IMR-90 (cell line): ENCODE measurements around the gene TSPEAR. TPM values are rescaled to one million over a fixed set of nuclear protein-coding genes. Genes with fewer than 3 reads are reported as not detected.

Experiments
- ATAC-seq: fragments of 200-7000 bp; cut with Tn5 transposase; 2 replicates; pipeline ENCODE4 v1.9.1; 2020; ENCODE audit warnings: low read depth, mild to moderate bottlenecking, moderate library complexity
- BruUV-seq: library from RNA; stranded (reverse); fragments of 400-500 nt; replicated peaks from 2 replicates; lab custom pipeline; 2021; lab: Mats Ljungman, UMichigan
- CTCF ChIA-PET: fragments of 300-600 bp; formaldehyde crosslinking; extraction: SDS; loops from one replicate; lab custom pipeline; 2021; ENCODE audit warnings: antibody characterized with exemption; lab: Yijun Ruan, JAX
- POLR2A ChIA-PET: fragments of 300-600 bp; sonication (Branson Sonifier 250); formaldehyde crosslinking; loops from one replicate; lab custom pipeline; 2022; ENCODE audit warnings: antibody characterized with exemption; ENCODE audit not compliant: unreplicated experiment; lab: Charles Lee
- DNase-seq: peaks from one replicate; pipeline ENCODE4 v3.0.0; 2013
- H2AFZ ChIP-seq: replicated peaks from 2 replicates; pipeline ENCODE3; 2013; ENCODE audit warnings: low read length, mild to moderate bottlenecking; ENCODE audit not compliant: poor library complexity
- H2AK5ac ChIP-seq: 2 replicates; pipeline ENCODE4 v1.6.1; 2013; ENCODE audit warnings: low read depth, low read length, inconsistent platforms
- H2AK9ac ChIP-seq: replicated peaks from 2 replicates; pipeline ENCODE3; 2013; ENCODE audit warnings: mild to moderate bottlenecking, low read depth, low read length, moderate library complexity; ENCODE audit not compliant: poor library complexity
- H2BK120ac ChIP-seq: 2 replicates; pipeline ENCODE4 v1.6.1; 2013; ENCODE audit warnings: low read depth, low read length, inconsistent platforms
- H2BK15ac ChIP-seq: 3 replicates; pipeline ENCODE4 v1.6.1; 2013; ENCODE audit warnings: low read depth, low read length, inconsistent platforms
- H2BK20ac ChIP-seq: 2 replicates; pipeline ENCODE4 v1.6.1; 2013; ENCODE audit warnings: low read depth, mild to moderate bottlenecking, inconsistent platforms, low read length, moderate library complexity
- H2BK5ac ChIP-seq: 2 replicates; pipeline ENCODE4 v1.6.1; 2013; ENCODE audit warnings: mild to moderate bottlenecking, low read depth, low read length, inconsistent platforms; ENCODE audit not compliant: poor library complexity, severe bottlenecking
- H3K14ac ChIP-seq: replicated peaks from 2 replicates; pipeline ENCODE4 v1.6.1; 2013; ENCODE audit warnings: low read depth, low read length, inconsistent platforms
- H3K18ac ChIP-seq: 2 replicates; pipeline ENCODE4 v1.6.1; 2013; ENCODE audit warnings: low read depth, low read length, control low read depth
- H3K23ac ChIP-seq: 2 replicates; pipeline ENCODE4 v1.6.1; 2013; ENCODE audit warnings: low read depth, low read length, inconsistent platforms
- H3K27ac ChIP-seq: 2 replicates; pipeline ENCODE4 v1.5.1; 2013; ENCODE audit warnings: mild to moderate bottlenecking, control low read depth, low read length; ENCODE audit not compliant: insufficient read depth
- H3K27me3 ChIP-seq: 2 replicates; pipeline ENCODE4 v1.6.1; 2013; ENCODE audit warnings: low read length; ENCODE audit not compliant: control insufficient read depth, insufficient read depth
- H3K36me3 ChIP-seq: 2 replicates; pipeline ENCODE4 v1.6.1; 2013; ENCODE audit warnings: low read length, mixed read lengths; ENCODE audit not compliant: control insufficient read depth, insufficient read depth
- H3K4ac ChIP-seq: 2 replicates; pipeline ENCODE4 v1.6.1; 2013; ENCODE audit warnings: low read depth, low read length, inconsistent platforms
- H3K4me1 ChIP-seq: 2 replicates; pipeline ENCODE4 v1.6.1; 2013; ENCODE audit warnings: low read length, mixed read lengths; ENCODE audit not compliant: control insufficient read depth, insufficient read depth
- H3K4me2 ChIP-seq: 2 replicates; pipeline ENCODE4 v1.6.1; 2013; ENCODE audit warnings: low read depth, mild to moderate bottlenecking, control low read depth, low read length, moderate library complexity
- H3K4me3 ChIP-seq: 2 replicates; pipeline ENCODE4 v1.5.1; 2013; ENCODE audit warnings: low read depth, mild to moderate bottlenecking, control low read depth, low read length, moderate library complexity; ENCODE audit not compliant: insufficient read depth
- H3K56ac ChIP-seq: 2 replicates; pipeline ENCODE4 v1.6.1; 2013; ENCODE audit warnings: low read length, inconsistent platforms; ENCODE audit not compliant: insufficient read depth; ENCODE audit errors: extremely low read depth
- H3K79me1 ChIP-seq, 2 experiments: 2 replicates each; pipeline ENCODE4 v1.6.1; 2013; ENCODE audit warnings: low read length in 2 of 2, inconsistent platforms in 1 of 2, low read depth in 1 of 2
- H3K9ac ChIP-seq: 2 replicates; pipeline ENCODE4 v1.6.1; 2013; ENCODE audit warnings: low read depth, low read length, control low read depth
- H3K9me1 ChIP-seq: 2 replicates; pipeline ENCODE4 v1.6.1; 2013; ENCODE audit warnings: low read length, inconsistent platforms; ENCODE audit not compliant: insufficient read depth
- H3K9me3 ChIP-seq: 2 replicates; pipeline ENCODE4 v1.6.1; 2013; ENCODE audit warnings: low read length; ENCODE audit not compliant: control insufficient read depth, insufficient read depth
- H4K20me1 ChIP-seq: 2 replicates; pipeline ENCODE4 v1.6.1; 2013; ENCODE audit warnings: low read length, inconsistent platforms; ENCODE audit not compliant: insufficient read depth
- H4K5ac ChIP-seq: 2 replicates; pipeline ENCODE4 v1.6.1; 2013; ENCODE audit warnings: mild to moderate bottlenecking, low read depth, low read length, control low read depth
- H4K8ac ChIP-seq, 2 experiments: 2 replicates each; pipeline ENCODE4 v1.6.1; 2013; ENCODE audit warnings: low read depth in 2 of 2, low read length in 2 of 2, control low read depth in 1 of 2, inconsistent platforms in 1 of 2
- H4K91ac ChIP-seq: 2 replicates; pipeline ENCODE4 v1.6.1; 2013; ENCODE audit warnings: low read depth, low read length, inconsistent platforms; ENCODE audit not compliant: insufficient read depth
- RCOR1 ChIP-seq: IDR thresholded peaks from 2 replicates; pipeline ENCODE4 v1.6.1; 2012; ENCODE audit warnings: mild to moderate bottlenecking, low read length, improper control_type of control experiment; ENCODE audit not compliant: insufficient replicate concordance
- USF2 ChIP-seq: fragments of 150-350 bp; IDR thresholded peaks from 2 replicates; pipeline ENCODE4 v1.6.1; 2017; ENCODE audit warnings: mild to moderate bottlenecking, antibody characterized with exemption, low read length, low read depth
- WGBS, 2 experiments: methylation state at CpG; one replicate each; pipeline versions ENCODE4 v1.1.5 to v1.1.7; 2013; ENCODE audit warnings: missing lambda C conversion rate in 2 of 2; ENCODE audit not compliant: insufficient read length in 1 of 2; ENCODE audit errors: extremely low coverage in 2 of 2; 5-methylcytosine and 5-hydroxymethylcytosine counted together
- dilution Hi-C: fragments of 300-500 bp; cut with HindIII; formaldehyde crosslinking; loops from one replicate; pipeline ENCODE4 v1.14.3; 2018; ENCODE audit warnings: low sequenced_read_pairs; ENCODE audit not compliant: unreplicated experiment
- in situ Hi-C: fragments of 300-500 bp; cut with MboI; formaldehyde crosslinking; loops from 3 replicates; pipeline ENCODE4 v1.14.3; 2019; ENCODE audit warnings: low sequenced_read_pairs, inconsistent platforms, mixed read lengths
- intact Hi-C: fragments of 100-400 bp; cut with micrococcal nuclease; formaldehyde crosslinking; loops from 2 replicates; pipeline ENCODE4 v1.10.0; 2022
- polyA plus RNA-seq, 3 experiments: library from polyadenylated mRNA; depleted of rRNA; stranded (reverse); fragments of >200 nt; gene quantifications; 2 replicates each; pipeline ENCODE4 v1.2.3, GENCODE V29; 2012; ENCODE audit warnings: low replicate concordance in 1 of 3
- total RNA-seq: library from RNA; depleted of rRNA; stranded (reverse); fragments of >200 nt; gene quantifications from 2 replicates; pipeline ENCODE4 v1.2.3, GENCODE V29; 2012

TSPEAR gene
- total and polyA plus RNA-seq, 2 of the 4 experiments (the other 2 are of a cell fraction) = not detected

GRCh38 chr21:44702111-44702972, 9.0 kb downstream of the TSPEAR start:
- Histone ChIP-seq H2AK9ac (no peak overlapping the region), H3K9ac (no peak overlapping the region), H4K91ac (no peak overlapping the region), H3K56ac (no peak overlapping the region), H2AFZ (no peak overlapping the region), H3K27me3 (peaks cover 70% of the 10 kb centered on the region), H2BK20ac (no peak overlapping the region), H4K5ac (no peak overlapping the region), H3K18ac (no peak overlapping the region), H3K14ac (no peak overlapping the region), H3K9me1 (no peaks in the 10 kb centered on the region), H3K4me1 (no peaks in the 10 kb centered on the region), H3K4me3 (no peak overlapping the region), H2BK120ac (no peak overlapping the region), H3K23ac (no peak overlapping the region), H3K4me2 (no peak overlapping the region), H3K27ac (no peak overlapping the region), H2BK5ac (no peak overlapping the region), H3K9me3 (peaks cover 6% of the 10 kb centered on the region; the same call in 1 of the 2 replicates), H3K4ac (no peak overlapping the region), H2BK15ac (no peak overlapping the region), H3K36me3 (no peaks in the 10 kb centered on the region), H4K20me1 (no peaks in the 10 kb centered on the region), H4K8ac (no peak overlapping the region), H3K79me1 (no peaks in the 10 kb centered on the region), H2AK5ac (no peak overlapping the region)
- dilution Hi-C loops (no loop called here), in situ Hi-C loops (no loop called here), intact Hi-C loops (no loop called here)
- WGBS, 2 experiments = 83% methylated on average over 1 of the region's 22 CpGs; no CpG with 5 or more reads in 1 of the 2 experiments
- TF ChIP-seq RCOR1 = no peak
- no peak for TF ChIP-seq USF2
- ATAC-seq = no peak
- BruUV-seq = no TSS peak
- ChIA-PET POLR2A (no interaction called here), CTCF (no interaction called here)
- DNase-seq = no peak
